Amniotic epithelial cell (primary cell): ENCODE measurements around the gene HDGFL2.
A peak's percentile ranks its signal among the peaks of the same experiment; 100 is the strongest.

ENCODE experiments used
- DNase-seq: peaks from one replicate; pipeline ENCODE4 v3.0.0-alpha.2; 2010; ENCODE audit warnings: low read depth

The HDGFL2 gene

DNA sequence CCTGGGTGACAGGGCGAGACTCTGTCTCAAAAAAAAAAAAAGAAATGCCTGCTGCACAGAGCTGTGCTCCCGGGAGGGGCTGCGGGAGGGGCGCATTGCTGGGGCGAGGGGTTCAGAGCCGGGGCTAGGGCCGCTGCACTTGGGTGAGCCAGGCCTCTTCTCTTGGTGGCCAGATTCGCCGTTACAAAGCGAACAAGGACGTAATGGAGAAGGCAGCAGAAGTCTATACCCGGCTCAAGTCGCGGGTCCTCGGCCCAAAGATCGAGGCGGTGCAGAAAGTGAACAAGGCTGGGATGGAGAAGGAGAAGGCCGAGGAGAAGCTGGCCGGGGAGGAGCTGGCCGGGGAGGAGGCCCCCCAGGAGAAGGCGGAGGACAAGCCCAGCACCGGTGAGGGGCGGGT, 27.2 kb downstream of the HDGFL2 start:
- no peak for DNase-seq

DNA sequence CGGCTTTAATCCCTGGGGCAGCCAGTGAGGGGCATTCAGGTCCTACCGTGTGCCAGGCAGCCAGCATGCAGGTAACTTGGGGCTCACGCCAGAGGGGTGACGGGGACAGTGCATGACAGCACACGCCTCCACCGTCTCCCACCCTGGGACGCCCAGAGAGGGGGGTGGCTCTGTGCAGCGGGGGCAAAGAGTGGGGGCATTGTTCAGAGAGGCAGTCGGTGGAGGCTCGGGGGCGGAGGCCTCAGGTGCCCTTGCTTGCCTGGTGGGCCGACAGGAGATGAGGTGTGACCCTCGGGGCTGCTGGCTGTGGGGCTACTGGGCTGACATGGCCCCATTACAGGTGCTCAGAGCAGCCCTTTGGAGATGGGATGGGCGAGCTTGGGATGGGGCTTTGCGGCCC, 27.8 kb downstream of the HDGFL2 start:
- DNase-seq: no peak

DNA sequence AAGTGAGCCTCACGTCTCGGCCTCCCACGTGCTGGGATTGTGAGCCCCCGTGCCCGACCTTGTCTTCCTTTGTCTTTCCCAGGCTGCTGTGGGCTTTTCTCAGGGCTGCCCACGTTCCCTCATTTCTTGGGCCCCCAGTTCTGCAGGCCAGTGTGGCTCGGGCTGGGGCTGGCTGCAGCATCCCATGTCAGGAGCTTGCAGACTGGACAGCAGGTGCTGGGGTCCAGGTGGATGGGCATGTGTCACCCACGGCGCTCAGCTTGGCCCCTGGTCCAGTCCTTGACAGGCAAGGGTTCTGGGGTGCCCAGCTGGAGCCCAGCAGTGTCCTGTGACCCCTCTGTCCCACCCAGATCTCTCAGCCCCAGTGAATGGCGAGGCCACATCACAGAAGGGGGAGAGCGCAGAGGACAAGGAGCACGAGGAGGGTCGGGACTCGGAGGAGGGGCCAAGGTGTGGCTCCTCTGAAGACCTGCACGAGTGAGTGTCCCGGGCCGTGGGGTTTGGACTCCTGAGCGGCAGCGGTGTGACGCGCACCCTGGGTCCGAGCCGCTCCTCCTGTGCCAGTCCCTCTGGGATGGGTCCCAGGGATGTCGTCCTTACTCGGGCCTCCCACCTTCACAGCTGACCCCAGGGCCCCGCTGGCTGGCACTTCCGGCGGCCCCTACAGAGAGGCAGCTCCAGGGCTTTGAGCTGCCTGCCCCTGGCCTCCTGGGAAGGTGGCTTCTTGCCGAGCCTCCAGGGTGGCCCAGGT, 28.9 kb downstream of the HDGFL2 start:
- no peak for DNase-seq

DNA sequence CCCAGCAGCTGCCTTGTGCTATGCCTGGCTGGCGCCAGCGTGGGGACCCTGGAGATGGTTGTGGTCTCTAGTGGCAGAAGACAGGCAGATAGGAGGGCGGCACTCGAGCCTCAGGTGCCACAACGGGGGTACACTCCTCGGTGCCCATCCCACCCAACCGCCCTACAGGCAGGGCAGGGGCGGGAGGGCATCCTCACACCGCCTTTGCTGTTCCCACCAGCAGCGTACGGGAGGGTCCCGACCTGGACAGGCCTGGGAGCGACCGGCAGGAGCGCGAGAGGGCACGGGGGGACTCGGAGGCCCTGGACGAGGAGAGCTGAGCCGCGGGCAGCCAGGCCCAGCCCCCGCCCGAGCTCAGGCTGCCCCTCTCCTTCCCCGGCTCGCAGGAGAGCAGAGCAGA, 29.6 kb downstream of the HDGFL2 start:
- DNase-seq: no peak

DNA sequence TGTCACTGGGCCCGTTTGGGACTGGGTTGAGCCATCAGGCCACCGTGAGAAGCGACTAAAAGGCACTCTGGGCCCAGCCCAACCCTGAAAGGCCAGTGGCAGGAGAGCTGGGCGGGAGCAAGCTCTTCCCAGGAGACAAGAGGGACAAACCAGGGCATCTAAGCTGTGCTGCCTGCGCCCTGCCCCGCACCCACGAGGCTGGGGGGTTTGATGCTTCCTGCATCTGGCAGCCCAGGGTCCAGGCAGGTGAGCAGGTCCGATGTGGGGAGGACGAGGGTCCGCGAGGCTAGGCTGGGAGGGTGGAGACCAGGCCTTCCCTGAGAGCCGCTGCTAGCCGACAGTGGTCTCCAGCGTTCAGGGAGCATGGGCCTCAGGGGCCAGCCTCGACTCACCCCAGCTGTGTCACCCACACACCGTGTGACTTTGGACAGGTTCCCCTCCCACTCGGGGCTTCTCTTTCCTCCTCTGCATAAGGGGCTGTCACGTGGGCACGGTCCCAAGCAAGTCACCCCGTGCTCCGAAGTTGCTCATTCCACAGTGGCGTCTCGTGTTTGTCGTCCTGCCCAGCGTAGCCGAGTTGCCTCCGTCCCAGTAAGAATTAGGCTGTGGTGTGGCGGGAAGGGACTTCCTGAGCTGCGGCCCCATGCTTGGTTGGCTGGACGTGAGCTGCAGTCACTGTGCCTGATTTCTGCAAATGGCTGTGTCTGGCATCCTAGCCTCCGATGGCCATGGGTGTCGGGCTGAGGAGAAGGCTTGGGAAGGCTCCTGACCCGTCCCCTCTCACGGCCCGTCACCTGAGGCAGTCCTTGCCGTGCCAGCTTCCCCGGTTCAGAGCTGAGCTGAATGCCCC, 30.4 kb downstream of the HDGFL2 start:
- DNase-seq: no peak

DNA sequence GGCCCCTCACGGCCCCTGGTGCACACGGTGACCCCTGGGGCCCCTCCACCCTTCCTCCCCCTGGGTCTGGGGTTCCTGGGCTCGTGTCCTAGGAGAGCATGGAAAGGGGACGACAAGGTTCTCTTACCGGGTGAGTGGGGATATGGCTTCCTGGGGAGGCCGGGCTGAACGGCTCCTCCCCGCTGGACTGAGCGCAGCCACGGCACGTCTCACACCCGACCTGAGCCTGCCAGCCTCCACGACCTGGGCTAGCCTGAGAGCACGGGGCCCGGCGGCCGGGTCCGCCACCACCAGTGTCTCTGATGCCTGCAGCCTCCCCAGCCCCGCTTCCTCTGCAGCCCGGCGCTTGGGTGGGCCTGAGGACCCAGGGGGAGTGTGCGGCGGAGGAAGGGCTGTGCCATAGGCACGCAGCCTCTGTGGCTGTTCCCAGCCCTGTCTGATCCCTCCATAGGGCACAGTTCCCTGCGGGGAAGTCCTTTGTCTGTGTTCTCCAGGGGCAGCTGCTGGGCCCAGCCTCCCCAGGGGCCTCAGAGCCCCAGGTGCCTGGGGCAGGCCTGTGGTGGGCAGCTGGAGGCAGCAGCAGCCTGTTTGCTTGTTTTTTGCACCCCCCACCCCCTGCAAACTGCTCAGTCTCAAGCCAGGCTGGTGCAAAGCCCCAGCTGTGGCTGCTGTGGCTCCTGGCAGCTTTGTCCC, 31.2 kb downstream of the HDGFL2 start:
- DNase-seq: no peak

DNA sequence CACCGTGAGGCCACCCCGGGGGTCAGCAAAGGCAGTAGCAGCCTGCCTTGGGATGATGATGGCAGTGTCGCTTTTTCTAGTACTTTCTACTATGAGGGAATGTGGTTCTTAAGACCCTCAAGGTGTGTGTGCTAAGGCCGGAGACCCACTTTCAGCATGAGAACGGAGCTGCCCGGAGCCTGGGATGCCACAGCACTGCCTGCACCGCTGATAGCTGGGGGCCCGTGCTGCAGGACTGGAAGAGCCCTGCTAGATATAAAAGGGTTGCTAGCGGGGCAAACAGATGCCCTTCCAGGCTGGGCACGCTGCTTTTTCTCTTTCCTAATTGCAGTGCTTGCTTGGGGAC, 31.7 kb downstream of the HDGFL2 start:
- no peak for DNase-seq

DNA sequence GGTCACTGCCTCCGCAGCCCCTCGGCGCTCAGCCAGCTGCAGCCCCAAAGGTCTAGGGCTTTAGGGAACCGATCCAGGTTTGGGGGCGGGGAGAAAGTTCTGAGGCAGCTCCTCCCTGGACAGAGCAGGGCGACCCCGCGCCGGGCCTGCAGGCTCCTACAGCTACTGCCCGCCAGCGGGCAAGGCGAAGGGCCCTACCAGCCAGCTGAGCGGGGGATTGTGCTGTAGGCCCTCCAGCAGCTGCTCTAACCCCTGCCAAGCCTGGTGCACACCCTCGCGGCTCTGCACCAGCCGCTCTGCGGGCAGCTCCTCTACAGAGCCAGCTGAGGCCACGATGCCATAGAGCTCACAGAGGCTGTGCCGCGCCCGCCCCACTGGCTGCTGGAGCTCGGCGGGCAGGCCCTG, 32.2 kb downstream of the HDGFL2 start:
- no peak for DNase-seq

DNA sequence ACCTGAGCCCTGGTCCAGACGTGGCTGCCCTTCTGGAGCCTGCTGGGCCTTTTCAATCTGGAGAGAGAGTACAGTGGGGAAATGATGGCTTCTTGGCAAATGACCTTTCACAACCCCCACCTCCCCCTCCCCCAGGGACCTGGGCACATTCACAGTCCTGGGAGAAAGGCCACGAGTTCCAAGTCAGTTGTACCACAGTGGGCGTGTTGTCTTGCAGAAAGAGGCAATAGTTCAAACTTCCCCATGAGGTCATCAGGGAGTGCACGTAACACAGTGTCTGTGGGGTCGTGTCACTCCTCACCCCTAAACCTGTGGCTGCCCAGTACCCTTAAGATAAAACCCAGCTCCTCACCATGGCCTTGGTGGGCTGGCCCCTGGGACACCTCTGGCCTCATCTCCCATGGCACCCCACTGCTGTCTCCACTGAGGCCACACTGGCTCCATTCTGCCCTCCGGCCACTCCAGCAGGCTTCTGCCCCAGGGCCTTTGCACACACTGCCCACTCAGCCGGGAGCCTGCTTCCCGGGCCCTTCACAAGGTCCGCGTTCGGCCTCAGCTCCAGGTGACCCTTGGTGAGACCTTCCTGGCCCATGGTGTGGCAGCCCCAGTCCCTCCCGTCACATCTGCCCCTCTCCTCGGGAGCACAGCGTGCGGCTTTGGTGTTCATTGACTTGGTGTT, 32.9 kb downstream of the HDGFL2 start:
- peak; percentile 10 for DNase-seq

DNA sequence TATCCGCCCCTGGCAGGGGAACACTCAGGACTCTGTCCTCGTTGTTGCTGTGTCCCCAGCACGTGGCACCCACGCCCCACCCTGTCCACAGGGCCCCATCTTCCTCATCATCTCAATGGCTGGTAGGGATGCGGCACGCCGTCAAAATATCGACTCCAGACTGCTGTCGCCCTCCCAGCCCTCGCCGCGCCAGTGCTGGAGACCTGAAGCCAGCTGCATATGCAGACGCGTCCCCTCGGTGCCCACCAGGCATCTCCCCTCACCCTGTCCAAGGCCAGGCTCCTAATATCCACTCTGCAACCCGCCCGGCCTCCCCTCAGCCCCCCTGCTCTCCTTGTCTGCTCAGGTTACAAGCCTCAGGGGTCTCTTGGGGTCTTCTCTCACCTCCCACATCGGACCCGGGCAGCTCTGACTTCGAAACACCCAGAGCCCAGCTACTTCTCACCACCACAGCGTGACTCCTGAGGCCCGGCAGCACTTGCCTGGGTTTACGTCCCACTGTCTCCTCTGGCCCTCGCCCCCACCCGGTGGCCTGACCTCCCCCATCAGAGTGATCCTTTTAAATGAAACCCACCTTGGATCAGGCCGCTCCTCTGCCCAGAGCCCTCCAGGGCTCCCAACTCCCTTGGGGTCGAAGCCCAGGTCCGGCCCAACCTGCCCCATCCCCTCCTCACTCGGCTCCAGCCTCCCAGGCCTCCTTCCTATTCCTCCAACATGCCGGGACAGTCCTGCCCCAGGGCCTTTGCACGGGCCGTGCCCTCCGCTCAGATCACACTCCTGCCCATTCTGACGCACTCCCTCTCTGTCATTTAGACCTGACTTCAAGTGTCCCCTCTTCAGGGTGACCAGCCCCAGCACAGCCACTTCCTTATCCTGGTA, 33.7 kb downstream of the HDGFL2 start:
- DNase-seq: no peak

DNA sequence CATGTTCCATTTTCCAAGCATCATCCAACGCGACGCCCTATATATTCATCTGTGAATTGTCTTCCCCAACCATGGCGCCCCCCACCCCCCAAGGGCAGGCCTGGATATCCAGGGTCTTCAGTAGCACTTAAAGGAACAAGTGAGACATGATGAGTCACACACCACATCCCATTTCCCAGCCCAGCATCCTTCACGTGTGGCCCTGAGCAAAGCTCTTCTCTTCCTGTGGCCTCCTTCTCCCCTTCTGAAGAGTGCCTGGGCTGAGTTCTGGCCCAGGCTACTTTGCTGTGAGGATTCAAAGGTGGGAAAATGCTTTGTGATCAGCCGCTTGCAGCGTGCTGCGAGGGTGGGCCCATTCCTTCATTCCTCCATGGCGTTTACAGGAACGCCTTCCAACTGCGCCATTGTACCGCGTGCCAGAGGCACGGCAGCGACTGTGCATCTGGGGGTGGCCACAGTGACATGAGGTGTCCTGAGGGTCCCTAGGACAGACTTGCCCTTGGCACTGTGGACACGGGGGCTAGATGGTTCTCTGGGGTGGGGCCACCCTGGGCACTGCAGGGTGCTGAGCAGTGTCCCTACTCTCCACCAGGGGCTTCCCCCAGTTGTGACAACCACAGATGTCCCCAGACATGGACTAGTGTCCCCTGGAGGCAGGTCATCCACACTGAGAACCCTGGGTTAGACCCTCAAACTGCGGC, 34.5 kb downstream of the HDGFL2 start:
- peak; percentile 67 for DNase-seq

DNA sequence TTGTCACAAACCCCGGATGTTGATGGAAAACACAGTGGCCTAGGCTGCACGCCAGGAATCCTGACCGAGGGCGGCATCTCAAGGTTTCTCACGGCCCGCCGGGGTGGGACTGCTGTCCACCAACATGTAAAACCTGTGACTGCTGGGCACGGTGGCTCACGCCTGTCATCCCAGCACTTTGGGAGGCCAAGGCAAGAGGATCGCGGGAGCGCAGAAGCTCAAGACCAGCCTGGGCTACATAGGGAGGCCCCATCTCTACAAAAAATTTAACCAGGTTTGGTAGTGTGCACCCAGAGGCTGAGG, 35.0 kb downstream of the HDGFL2 start:
- DNase-seq: no peak

DNA sequence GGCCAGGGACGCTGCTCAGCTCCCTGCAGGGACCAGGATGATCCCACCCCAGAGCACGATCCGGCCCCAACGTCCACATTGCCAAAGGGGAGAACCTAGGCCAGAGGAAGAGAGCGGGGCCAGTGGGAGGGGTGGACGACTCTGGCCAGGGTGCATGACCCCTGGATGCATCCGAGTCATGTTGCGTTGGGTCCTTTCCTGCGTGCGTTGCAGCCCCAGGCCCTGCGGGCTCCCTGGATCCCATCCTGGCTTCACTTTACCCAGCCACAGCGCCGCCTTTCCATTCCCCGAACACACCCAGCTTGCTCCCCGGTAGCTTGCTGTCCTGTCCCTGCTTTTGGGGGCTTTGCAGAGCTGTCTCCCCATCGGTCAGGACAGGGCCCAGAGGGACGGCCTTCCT, 35.7 kb downstream of the HDGFL2 start:
- DNase-seq: no peak

DNA sequence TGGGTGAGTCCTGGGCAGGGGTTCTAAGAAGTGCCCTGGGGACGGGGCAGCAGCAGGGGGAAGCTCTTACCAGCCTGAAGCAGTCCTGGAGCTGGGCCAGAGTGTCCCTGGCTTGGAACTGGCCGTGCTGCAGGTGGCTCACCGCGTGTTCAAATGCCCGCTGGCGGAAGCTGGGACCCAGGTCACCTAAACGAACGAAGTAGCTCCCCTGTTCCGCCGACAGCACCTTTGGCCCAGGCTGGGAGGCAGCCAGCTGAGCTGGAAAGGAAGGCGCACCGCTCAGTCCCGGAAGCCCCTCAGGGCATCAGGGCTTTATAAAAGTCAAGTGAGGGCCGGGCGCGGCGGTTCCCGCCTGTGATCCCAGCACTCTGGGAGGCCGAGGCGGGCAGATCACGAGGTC, 36.6 kb downstream of the HDGFL2 start:
- DNase-seq: no peak

DNA sequence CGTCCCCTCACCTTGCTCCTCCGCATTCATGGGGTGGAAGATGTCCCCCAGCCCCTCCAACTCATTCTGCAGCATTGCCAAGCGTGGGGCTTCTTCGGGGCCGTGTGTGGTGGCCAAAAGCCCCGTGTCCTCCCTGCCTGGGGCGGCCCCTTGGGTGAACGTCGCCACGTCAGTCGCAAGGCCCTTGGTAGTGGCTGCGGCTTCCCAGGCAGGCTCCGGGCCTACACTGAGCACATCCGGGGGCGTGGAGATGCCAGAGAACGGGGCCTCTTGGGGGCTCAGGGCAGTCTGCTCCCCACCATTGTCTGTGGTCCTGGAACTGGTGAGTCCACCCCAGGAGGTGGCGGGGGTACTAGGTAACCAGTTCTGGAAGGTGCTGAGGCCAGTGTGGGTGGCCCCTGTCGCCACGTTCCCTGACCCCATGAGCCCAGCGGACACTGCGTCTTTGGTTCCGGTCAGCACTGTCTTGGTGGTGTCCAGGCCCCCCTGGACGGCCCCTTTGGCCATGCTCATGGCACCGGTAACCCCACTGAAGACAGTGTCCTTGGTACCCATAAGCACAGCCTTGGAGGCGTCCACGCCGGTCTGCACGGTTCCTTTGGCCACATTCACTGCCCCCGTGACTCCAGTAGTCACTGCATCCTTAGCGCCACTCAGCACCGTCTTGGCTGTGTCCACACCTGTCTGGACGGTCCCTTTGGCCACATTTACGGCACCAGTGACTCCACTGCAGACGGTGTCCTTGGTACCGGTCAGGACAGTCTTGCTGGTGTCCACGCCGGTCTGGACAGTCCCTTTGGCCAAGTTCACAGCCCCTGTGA, 38.5 kb downstream of the HDGFL2 start:
- no peak for DNase-seq

DNA sequence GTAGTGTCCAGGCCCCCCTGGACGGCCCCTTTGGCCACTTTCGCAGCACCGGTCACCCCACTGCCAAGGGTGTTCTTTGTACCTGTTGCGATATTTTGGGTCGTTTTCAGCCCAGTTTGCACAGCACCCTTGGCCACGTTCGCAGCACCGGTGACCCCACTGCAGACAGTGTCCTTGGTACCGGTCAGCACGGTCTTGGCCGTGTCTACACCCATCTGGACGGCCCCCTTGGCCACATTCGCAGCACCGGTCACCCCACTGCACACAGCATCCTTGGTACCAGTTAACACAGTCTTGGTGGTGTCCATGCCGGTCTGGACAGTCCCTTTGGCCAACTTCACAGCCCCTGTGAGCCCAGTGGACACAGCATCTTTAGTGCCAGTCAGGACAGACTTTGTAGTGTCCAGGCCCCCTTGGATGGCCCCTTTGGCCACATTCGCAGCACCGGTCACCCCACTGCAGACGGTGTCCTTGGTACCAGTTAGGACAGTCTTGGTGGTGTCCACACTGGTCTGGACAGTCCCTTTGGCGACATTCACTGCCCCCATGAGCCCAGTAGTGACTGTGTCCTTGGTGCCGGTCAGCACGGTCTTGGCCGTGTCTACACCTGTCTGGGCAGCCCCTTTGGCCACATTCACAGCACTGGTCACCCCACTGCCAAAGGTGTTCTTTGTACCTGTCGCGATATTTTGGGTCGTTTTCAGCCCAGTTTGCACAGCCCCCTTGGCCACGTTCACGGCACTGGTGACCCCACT, 39.4 kb downstream of the HDGFL2 start:
- no peak for DNase-seq

DNA sequence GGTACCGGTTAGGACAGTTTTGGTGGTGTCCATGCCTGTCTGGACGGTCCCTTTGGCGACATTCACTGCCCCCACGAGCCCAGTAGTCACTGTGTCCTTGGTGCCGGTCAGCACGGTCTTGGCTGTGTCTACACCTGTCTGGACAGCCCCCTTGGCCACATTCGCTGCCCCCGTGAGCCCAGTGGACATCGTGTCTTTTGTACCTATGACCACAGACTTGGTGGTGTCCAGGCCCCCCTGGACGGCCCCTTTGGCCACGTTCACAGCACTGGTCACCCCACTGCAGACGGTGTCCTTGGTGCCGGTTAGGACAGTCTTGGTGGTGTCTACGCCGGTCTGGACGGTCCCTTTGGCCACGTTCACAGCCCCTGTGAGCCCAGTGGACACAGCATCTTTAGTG, 40.0 kb downstream of the HDGFL2 start:
- no peak for DNase-seq

DNA sequence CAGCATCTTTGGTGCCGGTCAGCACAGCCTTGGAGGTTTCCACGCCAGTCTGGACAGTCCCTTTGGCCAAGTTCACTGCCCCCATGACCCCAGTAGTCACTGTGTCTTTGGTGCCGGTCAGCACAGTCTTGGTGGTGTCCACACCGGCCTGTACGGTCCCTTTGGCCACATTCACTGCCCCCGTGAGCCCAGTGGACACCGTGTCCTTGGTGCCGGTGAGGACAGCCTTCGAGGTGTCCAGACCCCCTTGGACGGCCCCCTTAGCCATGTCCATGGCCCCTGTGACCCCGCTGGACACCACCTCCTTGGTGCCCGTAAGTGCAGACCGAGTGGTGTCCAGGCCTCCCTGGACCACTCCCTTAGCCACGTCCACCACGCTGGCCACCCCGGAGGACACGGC, 41.2 kb downstream of the HDGFL2 start:
- DNase-seq: no peak

DNA sequence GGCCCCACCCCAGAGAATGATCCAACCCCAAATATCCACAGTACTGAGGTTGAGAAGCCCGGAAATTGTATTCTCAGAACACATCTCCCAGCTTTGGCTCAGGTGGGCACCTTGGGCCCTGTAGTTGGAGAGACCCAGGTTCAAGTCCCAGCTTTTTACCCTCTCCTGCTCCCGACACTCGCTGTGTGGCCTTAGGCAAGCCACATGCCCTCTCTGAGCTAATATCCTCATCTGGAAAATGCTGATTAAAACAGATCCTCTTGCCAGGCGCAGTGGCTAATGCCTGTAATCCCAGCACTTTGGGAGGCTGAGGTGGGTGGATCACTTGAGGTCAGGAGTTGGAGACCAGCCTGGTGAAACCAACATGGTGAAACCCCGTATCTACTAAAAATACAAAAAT, 43.6 kb downstream of the HDGFL2 start:
- DNase-seq: no peak
